ENCODE data around the gene AIG1.
"Not testable (repeated sequence)": the region's sequence is repeated elsewhere in the genome, so short reads cannot be mapped to it uniquely, and the experiment has no call there.

AIG1 gene

DNA sequence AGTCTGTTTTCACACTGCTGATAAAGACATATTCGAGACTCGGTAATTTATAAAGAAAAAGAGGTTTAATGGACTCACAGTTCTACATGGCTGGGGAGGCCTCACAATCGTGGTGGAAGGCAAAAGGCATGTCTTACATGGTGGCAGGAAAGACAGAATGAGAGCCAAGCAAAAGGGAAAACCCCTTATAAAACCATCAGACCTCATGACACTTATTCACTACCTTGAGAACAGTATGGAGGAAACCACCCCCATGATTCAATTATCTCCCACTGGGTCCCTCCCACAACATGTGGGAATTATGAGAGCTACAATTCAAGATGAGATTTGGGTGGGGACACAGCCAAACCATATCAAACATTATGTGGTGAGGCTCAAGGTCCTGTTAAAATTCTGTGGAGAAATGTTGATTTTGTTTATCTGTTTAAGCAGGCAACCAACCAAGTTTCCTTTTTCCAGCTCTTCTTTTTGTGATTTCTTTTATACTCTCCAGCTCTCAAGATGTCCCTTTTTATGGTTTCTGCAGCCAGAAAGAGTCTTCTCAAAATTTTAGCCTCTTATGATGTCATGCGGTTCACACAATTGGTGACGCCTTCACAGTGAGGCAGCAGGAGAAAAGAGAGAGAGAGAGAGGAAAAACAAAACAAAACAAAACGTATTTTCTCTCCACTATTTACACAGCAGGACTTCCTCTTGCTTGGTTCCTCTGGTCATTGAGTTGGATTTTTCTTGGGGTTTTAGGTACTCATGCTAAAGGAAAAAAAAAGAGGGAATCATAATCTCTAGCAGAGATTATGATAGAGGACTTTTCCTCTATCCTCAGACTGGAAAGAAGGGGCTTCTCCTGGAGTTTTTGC, 18.0 kb downstream of the AIG1 start:
- TF ChIP-seq, protein P1, sequence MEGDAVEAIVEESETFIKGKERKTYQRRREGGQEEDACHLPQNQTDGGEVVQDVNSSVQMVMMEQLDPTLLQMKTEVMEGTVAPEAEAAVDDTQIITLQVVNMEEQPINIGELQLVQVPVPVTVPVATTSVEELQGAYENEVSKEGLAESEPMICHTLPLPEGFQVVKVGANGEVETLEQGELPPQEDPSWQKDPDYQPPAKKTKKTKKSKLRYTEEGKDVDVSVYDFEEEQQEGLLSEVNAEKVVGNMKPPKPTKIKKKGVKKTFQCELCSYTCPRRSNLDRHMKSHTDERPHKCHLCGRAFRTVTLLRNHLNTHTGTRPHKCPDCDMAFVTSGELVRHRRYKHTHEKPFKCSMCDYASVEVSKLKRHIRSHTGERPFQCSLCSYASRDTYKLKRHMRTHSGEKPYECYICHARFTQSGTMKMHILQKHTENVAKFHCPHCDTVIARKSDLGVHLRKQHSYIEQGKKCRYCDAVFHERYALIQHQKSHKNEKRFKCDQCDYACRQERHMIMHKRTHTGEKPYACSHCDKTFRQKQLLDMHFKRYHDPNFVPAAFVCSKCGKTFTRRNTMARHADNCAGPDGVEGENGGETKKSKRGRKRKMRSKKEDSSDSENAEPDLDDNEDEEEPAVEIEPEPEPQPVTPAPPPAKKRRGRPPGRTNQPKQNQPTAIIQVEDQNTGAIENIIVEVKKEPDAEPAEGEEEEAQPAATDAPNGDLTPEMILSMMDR (IDR thresholded peaks at IDR 0.05): no peak

DNA sequence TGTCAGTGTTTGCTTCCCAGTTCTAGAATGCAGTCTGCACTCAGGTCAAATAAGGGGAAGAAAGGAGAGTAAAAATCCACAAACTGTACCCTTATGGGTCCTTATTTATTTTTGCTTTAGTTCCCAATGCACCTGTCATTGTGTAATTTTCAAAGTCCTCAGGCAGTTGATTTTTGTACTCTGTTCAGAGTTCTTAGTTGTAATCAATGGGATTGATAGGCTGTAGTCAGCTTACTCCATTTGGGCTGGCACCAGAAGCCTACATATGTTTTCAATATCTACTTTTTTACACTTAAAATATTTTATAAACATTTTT, 18.6 kb downstream of the AIG1 start:
- Histone ChIP-seq H3K79me2 (peaks cover 16% of the 10 kb centered on the region), H3K36me3 (ENCODE audit: control insufficient read depth, insufficient read depth, low read length) (no peaks in the 10 kb centered on the region), H3K4me1 (no peaks in the 10 kb centered on the region), H3K9me3 (ENCODE audit: control insufficient read depth, low read length) (no peaks in the 10 kb centered on the region), H3K9ac (no peak overlapping the region), H3K27ac (no peak overlapping the region), H3K27me3 (ENCODE audit: control insufficient read depth, insufficient read depth, low read length) (no peaks in the 10 kb centered on the region), H3K4me2 (ENCODE audit: low read length) (no peak overlapping the region), H2AFZ (no peak overlapping the region), H3K4me3 (ENCODE audit: low read depth, low read length) (no peak overlapping the region)
- TF ChIP-seq, protein P1 (IDR thresholded peaks at IDR 0.05): no peak

More for the DNA sequence above, 18.0 kb downstream of the AIG1 start:
- Histone ChIP-seq H3K9ac (no peak overlapping the region), H3K27ac (no peak overlapping the region), H3K4me3 (ENCODE audit: low read depth, low read length) (no peak overlapping the region), H3K4me1 (no peaks in the 10 kb centered on the region), H3K27me3 (ENCODE audit: control insufficient read depth, insufficient read depth, low read length) (no peaks in the 10 kb centered on the region), H3K9me3 (ENCODE audit: control insufficient read depth, low read length) (no peaks in the 10 kb centered on the region), H3K79me2 (peaks cover 22% of the 10 kb centered on the region), H2AFZ (no peak overlapping the region), H3K36me3 (ENCODE audit: control insufficient read depth, insufficient read depth, low read length) (no peaks in the 10 kb centered on the region), H3K4me2 (ENCODE audit: low read length) (no peak overlapping the region)

DNA sequence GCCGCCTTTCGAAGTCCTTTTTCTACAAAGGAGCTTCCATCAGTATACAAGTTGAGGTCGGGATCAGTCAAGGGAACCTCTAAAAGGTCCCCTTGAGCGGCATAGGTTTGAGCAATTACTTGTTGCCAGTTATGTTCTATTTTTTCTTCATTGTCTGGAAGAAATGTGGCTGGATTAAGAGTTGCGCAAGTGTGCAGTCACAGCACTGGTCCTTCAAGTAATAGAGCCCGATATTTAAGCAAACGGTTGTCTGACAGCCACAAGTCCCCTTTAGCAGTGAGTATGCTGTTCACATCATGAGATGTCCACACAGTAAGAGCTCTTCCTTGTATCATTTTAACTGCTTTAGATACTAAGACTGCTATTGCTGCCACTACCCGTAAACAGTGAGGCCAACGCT, 21.6 kb downstream of the AIG1 start:
- not testable (repeated sequence) for H3K9me3 ChIP-seq (ENCODE audit: control insufficient read depth, low read length); H3K4me1 ChIP-seq; H3K9ac ChIP-seq; H3K4me3 ChIP-seq (ENCODE audit: low read depth, low read length); H3K4me2 ChIP-seq (ENCODE audit: low read length); H3K36me3 ChIP-seq (ENCODE audit: control insufficient read depth, insufficient read depth, low read length); H2AFZ ChIP-seq; H3K27ac ChIP-seq; H3K27me3 ChIP-seq (ENCODE audit: control insufficient read depth, insufficient read depth, low read length)
- peaks cover 15% of the 10 kb centered on the region for H3K79me2 ChIP-seq

DNA sequence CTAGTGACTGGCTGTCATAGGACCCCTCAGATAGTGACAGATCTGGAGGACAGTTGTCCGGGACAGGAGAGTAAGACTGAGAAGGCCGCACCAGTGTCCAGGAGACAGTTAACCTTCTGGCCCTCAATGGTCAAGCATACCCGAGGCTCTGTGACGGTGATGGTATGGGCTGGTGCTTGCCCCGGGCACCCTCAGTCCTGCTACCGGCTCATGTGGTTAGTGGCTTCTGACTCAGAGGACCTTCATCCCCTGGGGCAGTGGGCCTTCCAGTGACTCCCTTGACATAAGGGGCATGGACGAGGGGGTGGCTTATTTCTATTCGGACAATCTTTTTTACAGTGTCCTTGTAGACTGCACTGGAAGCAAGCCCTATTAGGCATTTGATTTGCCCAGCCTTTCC, 23.3 kb downstream of the AIG1 start:
- H3K36me3 ChIP-seq (ENCODE audit: control insufficient read depth, insufficient read depth, low read length); H3K9me3 ChIP-seq (ENCODE audit: control insufficient read depth, low read length); H3K9ac ChIP-seq; H3K27ac ChIP-seq; H3K4me2 ChIP-seq (ENCODE audit: low read length); H3K27me3 ChIP-seq (ENCODE audit: control insufficient read depth, insufficient read depth, low read length); H3K79me2 ChIP-seq; H2AFZ ChIP-seq; H3K4me1 ChIP-seq; H3K4me3 ChIP-seq (ENCODE audit: low read depth, low read length): not testable (repeated sequence)

DNA sequence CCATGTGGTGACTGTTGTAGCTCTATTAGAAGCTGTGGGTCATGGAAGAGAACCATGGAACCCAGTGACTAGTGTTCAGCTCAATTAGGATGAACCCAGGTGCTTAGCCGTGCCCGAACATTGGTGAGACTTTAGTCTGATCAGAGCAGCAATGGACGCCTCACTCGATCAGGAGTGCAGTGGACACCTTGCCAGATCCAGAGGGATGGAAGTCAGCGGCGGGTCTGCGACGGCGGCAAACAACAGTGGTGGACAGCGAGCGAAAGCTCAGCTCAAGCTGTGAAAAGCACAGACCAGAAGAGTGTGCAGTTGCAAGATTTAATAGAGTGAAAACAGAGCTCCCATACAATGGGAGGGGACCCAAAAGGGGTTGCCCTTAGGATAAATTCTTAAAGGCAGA, 26.6 kb downstream of the AIG1 start:
- H3K27ac ChIP-seq; H2AFZ ChIP-seq; H3K79me2 ChIP-seq; H3K36me3 ChIP-seq (ENCODE audit: control insufficient read depth, insufficient read depth, low read length); H3K9ac ChIP-seq; H3K9me3 ChIP-seq (ENCODE audit: control insufficient read depth, low read length); H3K4me3 ChIP-seq (ENCODE audit: low read depth, low read length); H3K4me1 ChIP-seq; H3K27me3 ChIP-seq (ENCODE audit: control insufficient read depth, insufficient read depth, low read length); H3K4me2 ChIP-seq (ENCODE audit: low read length): not testable (repeated sequence)

DNA sequence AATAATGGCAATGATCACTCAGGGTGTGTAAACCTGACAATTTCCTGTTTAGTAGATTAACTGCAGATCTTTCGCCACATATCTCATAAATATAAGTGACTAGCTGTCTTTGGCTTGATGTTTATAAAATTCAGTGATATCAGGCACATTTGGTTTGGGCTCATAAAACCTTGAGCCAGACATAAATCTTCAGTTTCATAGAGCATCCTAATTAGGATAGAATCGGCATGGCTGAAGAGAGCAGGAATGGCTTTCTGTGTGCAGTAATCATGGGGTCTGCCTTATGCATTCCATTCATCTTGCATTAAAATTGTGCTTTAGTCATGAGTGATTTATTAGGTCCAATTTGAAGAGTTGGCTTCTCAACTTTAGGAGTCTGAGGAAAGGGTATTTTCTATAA, 27.2 kb downstream of the AIG1 start:
- no peak overlapping the region for H3K4me2 ChIP-seq (ENCODE audit: low read length)
- TF ChIP-seq, protein P1 (IDR thresholded peaks at IDR 0.05): no peak
- peaks cover 3% of the 10 kb centered on the region for H3K79me2 ChIP-seq
- no peak overlapping the region for H3K27ac ChIP-seq
- no peaks in the 10 kb centered on the region for H3K9me3 ChIP-seq (ENCODE audit: control insufficient read depth, low read length)
- H3K4me3 ChIP-seq (ENCODE audit: low read depth, low read length): no peak overlapping the region
- H3K36me3 ChIP-seq (ENCODE audit: control insufficient read depth, insufficient read depth, low read length): no peaks in the 10 kb centered on the region
- H2AFZ ChIP-seq: no peak overlapping the region
- no peak overlapping the region for H3K9ac ChIP-seq
- no peaks in the 10 kb centered on the region for H3K4me1 ChIP-seq
- H3K27me3 ChIP-seq (ENCODE audit: control insufficient read depth, insufficient read depth, low read length): no peaks in the 10 kb centered on the region

All from parathyroid adenoma (tissue), 2 donors.